H1 (cell line): ENCODE measurements around the gene RAD51B. TPM values are rescaled to one million over a fixed set of nuclear protein-coding genes. Genes with fewer than 3 reads are reported as not detected.

Experiments used
- CTCF ChIA-PET: fragments of 300-600 bp; sonication (Branson Sonifier 250); formaldehyde crosslinking; loops from one replicate; lab custom pipeline; 2021; ENCODE audit not compliant: partially characterized antibody; lab: Charles Lee
- POLR2A ChIA-PET: fragments of 300-600 bp; sonication (Branson Sonifier 250); formaldehyde crosslinking; loops from one replicate; lab custom pipeline; 2021; ENCODE audit warnings: inconsistent platforms; ENCODE audit not compliant: partially characterized antibody; lab: Charles Lee
- DNase-seq, 2 experiments: peaks; one replicate each; pipeline versions ENCODE4 v3.0.0 to v3.0.0-alpha.2; 2010 to 2022; ENCODE audit warnings: low spot score in 2 of 2, low read depth in 1 of 2, mixed read lengths in 1 of 2
- FAIRE-seq: peaks from 2 replicates; lab custom pipeline; 2011; peaks lifted over from hg19 to GRCh38; lab: Jason Lieb, UNC
- H2AFZ ChIP-seq: 2 replicates; pipeline ENCODE4 v1.8.1; 2012; ENCODE audit warnings: low read length, inconsistent platforms
- H2AK5ac ChIP-seq: 2 replicates; pipeline ENCODE4 v1.6.1; 2013; ENCODE audit warnings: low read depth, low read length
- H2BK120ac ChIP-seq: replicated peaks from 2 replicates; pipeline ENCODE3; 2013; ENCODE audit warnings: low read depth, low read length, inconsistent platforms
- H2BK12ac ChIP-seq: 2 replicates; pipeline ENCODE4 v1.6.1; 2013; ENCODE audit warnings: low read depth, low read length
- H2BK15ac ChIP-seq: 2 replicates; pipeline ENCODE4 v1.6.1; 2013; ENCODE audit warnings: low read length
- H2BK20ac ChIP-seq: 2 replicates; pipeline ENCODE4 v1.6.1; 2013; ENCODE audit warnings: low read length
- H2BK5ac ChIP-seq: 2 replicates; pipeline ENCODE4 v1.6.1; 2013; ENCODE audit warnings: low read depth, low read length
- H3K14ac ChIP-seq: 2 replicates; pipeline ENCODE4 v1.6.1; 2013; ENCODE audit warnings: inconsistent platforms; ENCODE audit not compliant: insufficient read length
- H3K18ac ChIP-seq: 2 replicates; pipeline ENCODE4 v1.6.1; 2013; ENCODE audit warnings: low read length; ENCODE audit errors: extremely low read depth
- H3K23ac ChIP-seq: 2 replicates; pipeline ENCODE4 v1.6.1; 2013; ENCODE audit warnings: inconsistent platforms; ENCODE audit not compliant: insufficient read length
- H3K23me2 ChIP-seq: 2 replicates; pipeline ENCODE4 v1.6.1; 2013; ENCODE audit warnings: low read depth, low read length
- H3K27ac ChIP-seq: 2 replicates; pipeline ENCODE4 v1.6.1; 2011; ENCODE audit warnings: low read depth, low read length, inconsistent platforms
- H3K27me3 ChIP-seq, 4 experiments: replicated peaks in 1 of 4; 1 replicate in 1 of 4; 2 replicates in 3 of 4; pipeline versions ENCODE4 v1.6.1 to v1.8.1; 2011 to 2013; ENCODE audit warnings: low read length in 3 of 4, mild to moderate bottlenecking in 3 of 4, inconsistent platforms in 2 of 4, mixed read lengths in 2 of 4, moderate library complexity in 1 of 4; ENCODE audit not compliant: control insufficient read depth in 3 of 4, insufficient read depth in 3 of 4; ENCODE audit errors: extremely low read depth in 1 of 4
- H3K36me3 ChIP-seq, 4 experiments: 2 replicates each; pipeline versions ENCODE4 v1.6.1 to v1.8.1; 2011 to 2013; ENCODE audit warnings: mild to moderate bottlenecking in 4 of 4, low read length in 3 of 4, moderate library complexity in 2 of 4, control low read depth in 1 of 4, inconsistent platforms in 1 of 4; ENCODE audit not compliant: insufficient read depth in 4 of 4, control insufficient read depth in 2 of 4
- H3K4ac ChIP-seq: replicated peaks from 2 replicates; pipeline ENCODE3; 2013; ENCODE audit warnings: low read length, low read depth, mixed read lengths, inconsistent platforms; ENCODE audit not compliant: insufficient read length
- H3K4me1 ChIP-seq, 4 experiments: replicated peaks in 1 of 4; 1 replicate in 1 of 4; 2 replicates in 3 of 4; pipeline versions ENCODE4 v1.6.1 to v1.8.1; 2011 to 2013; ENCODE audit warnings: low read length in 3 of 4, inconsistent platforms in 2 of 4, mixed read lengths in 1 of 4; ENCODE audit not compliant: insufficient read depth in 4 of 4, control insufficient read depth in 3 of 4
- H3K4me2 ChIP-seq, 2 experiments: 2 replicates each; pipeline versions ENCODE4 v1.6.1 to v1.8.1; 2011 to 2013; ENCODE audit warnings: low read depth in 2 of 2, low read length in 2 of 2, control low read depth in 1 of 2, inconsistent platforms in 1 of 2, mild to moderate bottlenecking in 1 of 2; ENCODE audit not compliant: insufficient read depth in 1 of 2
- H3K4me3 ChIP-seq, 4 experiments: fragments of 200-600, 300-600 bp in 1 of 4; sonication (generic), shearing (Covaris generic), sonication (Bioruptor Twin) in 1 of 4; 2 replicates each; pipeline versions ENCODE4 v1.5.1 to v1.8.1; 2011 to 2016; ENCODE audit warnings: low read length in 4 of 4, low read depth in 3 of 4, control low read depth in 2 of 4, inconsistent platforms in 2 of 4, mild to moderate bottlenecking in 2 of 4, mixed read lengths in 1 of 4, moderate library complexity in 1 of 4; ENCODE audit not compliant: insufficient read depth in 2 of 4; ENCODE audit errors: extremely low read depth in 1 of 4
- H3K56ac ChIP-seq: replicated peaks from 2 replicates; pipeline ENCODE3; 2013; ENCODE audit warnings: low read depth, mild to moderate bottlenecking, mixed read lengths, low read length, inconsistent platforms; ENCODE audit not compliant: insufficient read length
- H3K79me1 ChIP-seq: 2 replicates; pipeline ENCODE4 v1.6.1; 2013; ENCODE audit warnings: low read depth, low read length, control low read depth
- H3K79me2 ChIP-seq, 2 experiments: 2 replicates each; pipeline versions ENCODE4 v1.6.1 to v1.8.1; 2012 to 2013; ENCODE audit warnings: low read length in 2 of 2, mild to moderate bottlenecking in 2 of 2, inconsistent platforms in 1 of 2; ENCODE audit not compliant: insufficient read depth in 2 of 2, control insufficient read depth in 1 of 2
- H3K9ac ChIP-seq, 4 experiments: replicated peaks in 1 of 4; 1 replicate in 1 of 4; 2 replicates in 3 of 4; pipeline versions ENCODE4 v1.6.1 to v1.8.1; 2011 to 2013; ENCODE audit warnings: low read depth in 3 of 4, low read length in 3 of 4, control low read depth in 2 of 4, mild to moderate bottlenecking in 2 of 4, moderate library complexity in 2 of 4, inconsistent platforms in 1 of 4; ENCODE audit errors: extremely low read depth in 1 of 4
- H3K9me3 ChIP-seq, 2 experiments: 2 replicates each; pipeline versions ENCODE4 v1.6.1 to v1.8.1; 2012 to 2013; ENCODE audit warnings: mild to moderate bottlenecking in 2 of 2, moderate library complexity in 2 of 2, control low read depth in 1 of 2, inconsistent platforms in 1 of 2, low read depth in 1 of 2, low read length in 1 of 2, mixed read lengths in 1 of 2; ENCODE audit not compliant: insufficient read depth in 2 of 2
- H4K20me1 ChIP-seq, 2 experiments: replicated peaks in 1 of 2; 2 replicates each; pipeline versions ENCODE3 to v1.8.1; 2011 to 2013; ENCODE audit warnings: inconsistent platforms in 2 of 2, low read length in 2 of 2, mild to moderate bottlenecking in 1 of 2; ENCODE audit not compliant: insufficient read depth in 2 of 2, control insufficient read depth in 1 of 2
- H4K5ac ChIP-seq: 2 replicates; pipeline ENCODE4 v1.6.1; 2013; ENCODE audit warnings: low read length, low read depth, mixed read lengths, inconsistent platforms; ENCODE audit not compliant: insufficient read length
- H4K8ac ChIP-seq: 2 replicates; pipeline ENCODE4 v1.8.0; 2013; ENCODE audit warnings: mild to moderate bottlenecking, moderate library complexity, low read length, inconsistent platforms; ENCODE audit not compliant: insufficient read depth; ENCODE audit errors: extremely low read depth
- H4K91ac ChIP-seq: replicated peaks from 2 replicates; pipeline ENCODE3; 2013; ENCODE audit warnings: low read length, mixed read lengths, inconsistent platforms; ENCODE audit not compliant: insufficient read length
- ATF3 ChIP-seq: IDR thresholded peaks from 2 replicates; pipeline ENCODE4 v1.6.1; 2011; ENCODE audit warnings: low read depth, mild to moderate bottlenecking, low read length; ENCODE audit not compliant: insufficient read depth
- CBX5 ChIP-seq: fragments of 300-800, 300-1000 bp; sonication (generic); IDR thresholded peaks from 2 replicates; pipeline ENCODE4 v1.7.1; 2016; ENCODE audit warnings: antibody characterized with exemption, low read length, low read depth
- CTBP2 ChIP-seq: IDR thresholded peaks from 2 replicates; pipeline ENCODE4 v1.7.0; 2011; ENCODE audit warnings: borderline replicate concordance, mild to moderate bottlenecking, moderate library complexity, mixed read lengths, low read length; ENCODE audit not compliant: insufficient read depth, insufficient read length
- KDM1A ChIP-seq: fragments of 200-600, 300-600 bp; sonication (generic); IDR thresholded peaks from 2 replicates; pipeline ENCODE4 v1.7.1; 2016; ENCODE audit warnings: mild to moderate bottlenecking, low read length, borderline replicate concordance
- KDM5A ChIP-seq: fragments of 200-600 bp; IDR thresholded peaks from 2 replicates; pipeline ENCODE4 v1.7.1; 2012; ENCODE audit warnings: mild to moderate bottlenecking, low read length, inconsistent platforms, mixed read lengths
- PHF8 ChIP-seq: fragments of 200-600 bp; sonication (generic); conservative IDR thresholded peaks from 2 replicates; pipeline ENCODE4 v1.7.1; 2012; ENCODE audit warnings: low read depth, mild to moderate bottlenecking, inconsistent platforms, low read length, moderate library complexity
- RFX5 ChIP-seq: IDR thresholded peaks from 2 replicates; pipeline ENCODE4 v1.6.1; 2011; ENCODE audit warnings: low read depth, low read length, improper control_type of control experiment, borderline replicate concordance
- SIX5 ChIP-seq: IDR thresholded peaks from 2 replicates; pipeline ENCODE4 v1.6.1; 2011; ENCODE audit warnings: mild to moderate bottlenecking, low read depth, low read length
- SRF ChIP-seq: IDR thresholded peaks from 2 replicates; pipeline ENCODE4 v1.6.1; 2011; ENCODE audit warnings: mild to moderate bottlenecking, low read depth, low read length, moderate library complexity
- SUZ12 ChIP-seq: fragments of 200-600 bp; sonication (generic); IDR thresholded peaks from 2 replicates; pipeline ENCODE4 v1.6.1; 2012; ENCODE audit warnings: mild to moderate bottlenecking, inconsistent platforms, low read length, moderate library complexity, mixed read lengths
- TAF1 ChIP-seq: IDR thresholded peaks from 2 replicates; pipeline ENCODE4 v1.6.1; 2011; ENCODE audit warnings: mild to moderate bottlenecking, low read depth, low read length
- TAF7 ChIP-seq: optimal IDR thresholded peaks from 2 replicates; pipeline ENCODE3; 2011; ENCODE audit warnings: low read depth, mild to moderate bottlenecking, inconsistent platforms, low read length, moderate library complexity, borderline replicate concordance
- polyA plus RNA-seq, 7 experiments: library from polyadenylated mRNA; depleted of rRNA in 3 of 7; stranded (reverse) in 5 of 7; unstranded in 2 of 7; fragments of >200 nt in 5 of 7; fragments of 200-250 nt in 2 of 7; gene quantifications; 1 replicate in 5 of 7; 2 replicates in 1 of 7; 4 replicates in 1 of 7; pipeline versions ENCODE4 v1.2.1 to v1.2.3, GENCODE V29; 2011 to 2013; ENCODE audit warnings: missing spikeins in 2 of 7, mixed read lengths in 2 of 7
- total RNA-seq: library from RNA; stranded (reverse); fragmentation: NEBNext Ultra II Directional; extraction: Animal tissue kit (Norgen Biotek cat#: 25700); gene quantifications from 2 replicates; pipeline ENCODE4 v1.2.1, GENCODE V29; 2021
- TF ChIP-seq, protein P1 (sequence below): IDR thresholded peaks from 2 replicates; pipeline ENCODE4 v1.6.1; 2012; ENCODE audit warnings: inconsistent platforms

RAD51B gene
- total and polyA plus RNA-seq, 2 of the 8 experiments (the other 6 are each of a cell fraction or from before 2014, with no cell fraction given), result 3.9 to 14.9 TPM

- CTCF ChIA-PET, result interaction anchor here (1.8 kb wide), 1 partner anchor 17 kb away, joined by 10 read pairs; no protein-coding TSS in a partner anchor
- Histone ChIP-seq H3K23ac (no peak overlapping the region), H3K56ac (no peak overlapping the region), H4K20me1 (no peaks in the 10 kb centered on the region), H2BK5ac (no peak overlapping the region), H4K8ac (no peak overlapping the region)
- TF ChIP-seq PHF8, result no peak
- TF ChIP-seq RFX5, result no peak
- no peak for TF ChIP-seq SUZ12
- no peak for TF ChIP-seq SRF
- no peak for TF ChIP-seq KDM5A
- TF ChIP-seq ATF3, result no peak
- TF ChIP-seq, protein P1, sequence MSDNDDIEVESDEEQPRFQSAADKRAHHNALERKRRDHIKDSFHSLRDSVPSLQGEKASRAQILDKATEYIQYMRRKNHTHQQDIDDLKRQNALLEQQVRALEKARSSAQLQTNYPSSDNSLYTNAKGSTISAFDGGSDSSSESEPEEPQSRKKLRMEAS, result no peak
- no peak for TF ChIP-seq CTBP2
- no peak for TF ChIP-seq KDM1A
- no peak for TF ChIP-seq TAF1
- no peak for TF ChIP-seq SIX5
- TF ChIP-seq TAF7, result no peak
- TF ChIP-seq CBX5, result no peak
- TF ChIP-seq, all 59 proteins: peak for 0
- POLR2A ChIA-PET, result no interaction called here
- Histone ChIP-seq H2AK5ac (no peak overlapping the region), H4K5ac (no peak overlapping the region), H2BK12ac (no peak overlapping the region), H3K4ac (no peak overlapping the region), H2AFZ (no peak overlapping the region), H3K27me3 (no peaks in the 10 kb centered on the region), H2BK15ac (no peak overlapping the region), H3K9me3 (no peaks in the 10 kb centered on the region), H2BK120ac (no peak overlapping the region), H3K79me1 (no peaks in the 10 kb centered on the region), H4K91ac (no peak overlapping the region), H3K23me2 (peaks cover 3% of the 10 kb centered on the region; the same call in 1 of the 2 replicates), H3K36me3 (peaks cover 0 to 2% (median 0%) of the 10 kb centered on the region in 4 experiments; a peak in 2 of 8 replicates), H3K79me2 (peaks cover 0 to 7% of the 10 kb centered on the region in 2 experiments; a peak in 1 of 4 replicates), H3K18ac (no peak overlapping the region), H3K27ac (no peak overlapping the region), H3K4me1 (peaks cover 0 to 6% (median 2%) of the 10 kb centered on the region in 4 experiments; a peak in 6 of 7 replicates), H3K4me3 (no peak overlapping the region), H2BK20ac (no peak overlapping the region), H3K9ac (no peak overlapping the region), H3K4me2 (peak overlapping the region; percentile 76 to 97; a peak in 2 of 4 replicates), H3K14ac (no peak overlapping the region)
- DNase-seq, result no peak
- FAIRE-seq, result no peak
These were observed 1.5 kb downstream of the RAD51B start for GRCh38 chr14:67821121-67821520.
